GM19099 (cell line): Measurements from ENCODE around the gene CGGBP1.
A peak's percentile ranks its signal among the peaks of the same experiment; 100 is the strongest.

Experiments
- POLR2A ChIP-seq: IDR thresholded peaks from 3 replicates; pipeline ENCODE4 v1.6.1; 2011; ENCODE audit warnings: low read depth; ENCODE audit not compliant: insufficient read length; ENCODE audit errors: extremely low read depth

CGGBP1 gene

GRCh38 chr3:88057630-88058305 is 1.0 kb downstream of the CGGBP1 start:
- TF ChIP-seq POLR2A: no peak

DNA sequence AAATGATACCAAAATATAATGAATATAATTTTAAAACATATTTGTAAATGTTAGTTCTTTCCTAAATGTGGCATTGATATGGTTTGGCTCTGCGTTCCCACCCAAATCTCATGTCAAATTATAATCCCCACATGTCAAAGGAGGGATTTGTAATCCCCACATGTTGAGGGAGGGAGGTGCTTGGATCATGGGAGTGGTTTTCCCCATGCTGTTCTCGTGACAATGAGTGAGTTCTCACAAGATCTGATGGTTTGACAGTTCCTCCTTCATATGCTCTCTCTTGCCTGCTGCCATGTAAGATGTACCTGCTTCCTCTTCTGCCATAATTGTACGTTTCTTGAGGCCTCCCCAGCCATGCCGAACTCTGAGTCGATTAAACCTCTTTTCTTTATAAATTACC is 12.0 kb downstream of the CGGBP1 start:
- no peak for TF ChIP-seq POLR2A

- no peak for TF ChIP-seq POLR2A
These were observed 14.4 kb downstream of the CGGBP1 start for GRCh38 chr3:88044411-88044810.

DNA sequence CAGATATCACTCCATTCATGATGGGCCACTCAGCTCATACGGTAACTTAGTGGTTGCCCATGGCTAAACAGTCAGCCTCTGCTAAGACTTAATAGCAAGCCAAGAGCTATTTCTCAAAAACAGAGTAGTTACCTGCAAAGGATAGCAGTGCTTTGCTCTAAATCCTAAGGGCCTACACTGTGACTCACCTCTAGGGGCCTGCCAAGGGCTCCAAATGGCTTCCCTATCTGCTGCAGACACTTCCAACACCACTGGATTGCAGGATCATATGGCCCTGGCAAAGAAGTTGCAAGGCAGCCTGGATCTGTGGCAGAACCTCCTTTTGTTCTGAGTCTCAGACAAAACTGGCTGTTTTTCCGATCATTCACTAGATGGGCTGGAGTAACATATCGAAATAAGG is 17.8 kb downstream of the CGGBP1 start:
- TF ChIP-seq POLR2A: no peak

GRCh38 chr3:88040529-88040928 is 18.3 kb downstream of the CGGBP1 start:
- TF ChIP-seq POLR2A: no peak

DNA sequence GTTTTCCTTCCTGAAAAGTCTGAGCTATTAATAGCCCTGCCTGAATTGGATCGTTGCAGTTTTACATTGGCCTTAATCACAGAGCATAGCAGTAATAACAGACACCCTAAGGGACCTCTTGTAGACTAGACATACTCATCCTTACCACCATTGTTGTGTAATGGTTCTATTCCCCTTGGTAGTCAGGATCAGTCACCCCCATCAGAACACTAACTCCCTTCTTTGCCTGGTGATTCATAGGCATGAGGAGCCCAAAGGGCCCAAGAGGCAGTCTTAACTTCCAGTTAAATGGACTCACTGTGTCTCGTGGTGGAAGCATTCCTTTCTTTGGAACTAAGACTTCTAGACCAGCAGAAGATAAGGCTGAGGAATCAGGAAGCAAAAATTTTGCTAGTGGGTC is 20.2 kb downstream of the CGGBP1 start:
- no peak for TF ChIP-seq POLR2A

DNA sequence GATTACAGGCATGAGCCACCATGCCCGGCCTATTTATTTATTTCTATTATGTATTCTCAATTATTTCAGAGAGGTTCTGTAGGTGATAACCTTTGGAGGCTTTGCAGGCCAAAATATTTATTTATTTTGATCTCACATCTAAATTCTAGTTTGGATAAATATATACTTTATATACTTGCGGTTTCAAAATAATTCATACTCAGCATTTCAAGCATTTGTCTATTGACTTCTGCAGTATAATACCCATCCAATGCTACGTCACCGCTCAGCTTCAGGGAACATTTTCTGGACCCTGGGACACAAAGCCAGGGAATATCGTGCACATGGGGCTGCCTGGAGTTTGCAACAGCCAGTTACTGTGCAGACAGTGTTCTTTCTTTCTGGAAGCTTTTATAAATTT is 22.6 kb downstream of the CGGBP1 start:
- TF ChIP-seq POLR2A: no peak

GRCh38 chr3:88034491-88035275 is 24.1 kb downstream of the CGGBP1 start:
- TF ChIP-seq POLR2A: no peak

- TF ChIP-seq POLR2A: no peak
These were observed 25.0 kb downstream of the CGGBP1 start for GRCh38 chr3:88033808-88034207.

DNA sequence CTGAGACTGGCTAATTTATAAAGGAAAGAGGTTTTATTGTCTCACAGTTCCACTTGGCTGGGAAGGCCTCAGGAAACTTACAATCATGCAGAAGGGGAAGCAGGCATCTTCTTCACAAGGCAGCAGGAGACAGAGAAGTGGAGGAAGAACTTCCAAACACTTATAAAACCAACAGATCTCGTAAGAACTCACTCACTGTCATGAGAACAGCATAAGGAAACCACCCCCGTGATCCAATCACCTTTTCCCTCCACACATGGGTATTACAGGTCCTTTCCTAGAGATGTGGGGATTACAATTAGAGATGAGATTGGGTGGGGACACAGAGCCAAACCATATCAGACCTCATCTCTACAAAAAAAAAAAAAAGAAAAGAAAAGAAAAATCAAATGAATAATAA is 25.7 kb downstream of the CGGBP1 start:
- TF ChIP-seq POLR2A: no peak

DNA sequence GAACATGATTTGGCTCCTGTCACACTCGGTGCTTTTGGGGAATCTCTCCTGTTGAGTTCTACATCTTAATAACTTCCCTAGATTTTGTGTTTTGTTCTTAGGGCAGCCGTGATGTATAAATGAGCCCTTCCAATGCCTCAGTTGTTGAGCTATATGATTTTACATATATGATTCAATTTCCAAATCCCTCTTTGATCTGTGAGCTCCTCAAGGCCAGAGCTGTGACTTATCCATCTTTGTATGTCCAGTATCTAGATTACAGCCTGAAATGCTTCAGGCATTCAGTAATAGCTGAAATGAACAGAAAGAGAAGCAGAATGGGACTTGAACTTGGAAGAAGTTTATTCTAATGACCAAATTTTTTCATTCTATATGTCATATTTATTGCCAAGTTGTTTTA is 26.6 kb downstream of the CGGBP1 start:
- TF ChIP-seq POLR2A: no peak

GRCh38 chr3:88031642-88032077 is 27.1 kb downstream of the CGGBP1 start:
- peak; percentile 26 for TF ChIP-seq POLR2A

DNA sequence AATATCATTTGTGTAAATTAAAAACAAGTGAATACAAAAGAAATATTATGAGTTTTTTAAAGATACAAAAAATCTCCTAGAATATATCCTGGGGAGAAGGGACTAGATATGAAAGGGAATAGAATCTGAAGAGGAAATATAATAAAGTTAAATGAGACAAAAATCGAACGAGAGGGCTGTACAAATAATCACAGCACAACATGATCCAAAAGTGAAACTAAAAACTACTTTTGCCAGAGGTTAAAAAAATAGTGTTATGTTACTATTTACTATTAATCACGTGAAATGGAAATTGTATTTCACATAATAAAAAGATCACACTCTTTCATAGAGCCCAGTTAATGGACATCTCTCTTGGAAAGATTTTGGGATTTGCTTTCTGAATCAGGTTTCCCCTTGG is 28.6 kb downstream of the CGGBP1 start:
- TF ChIP-seq POLR2A: no peak

DNA sequence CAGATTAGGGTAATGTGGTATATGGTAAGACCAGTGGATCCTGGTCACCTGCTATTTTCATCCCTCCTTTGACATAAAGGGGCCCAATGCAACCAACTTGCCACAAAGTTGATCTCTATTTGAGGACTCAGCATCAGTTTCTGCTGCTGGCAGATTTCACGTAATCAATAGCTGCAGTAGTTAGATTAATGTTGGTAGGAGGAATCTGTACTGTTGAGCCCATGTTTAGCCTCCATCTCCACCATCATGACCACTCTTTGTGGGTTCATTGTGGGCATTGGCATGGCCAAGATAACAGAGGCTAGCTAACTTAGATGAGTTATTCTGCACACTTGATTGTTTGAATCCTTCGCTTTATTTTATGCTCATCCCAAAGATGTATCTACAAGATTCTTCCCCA is 29.9 kb downstream of the CGGBP1 start:
- no peak for TF ChIP-seq POLR2A

GRCh38 chr3:88025001-88025552 is 33.7 kb downstream of the CGGBP1 start:
- TF ChIP-seq POLR2A: no peak

GRCh38 chr3:88019024-88019423 is 39.8 kb downstream of the CGGBP1 start:
- no peak for TF ChIP-seq POLR2A
